GM12891 (cell line): ENCODE results near the gene ERN1.

Experiments used
- POLR2A ChIP-seq: IDR thresholded peaks from 2 replicates; pipeline ENCODE4 v1.6.1; 2011; ENCODE audit warnings: low read depth, low read length, control low read depth
- TAF1 ChIP-seq: IDR thresholded peaks from 2 replicates; pipeline ENCODE4 v1.6.1; 2011; ENCODE audit warnings: low read depth, low read length, control low read depth

DNA sequence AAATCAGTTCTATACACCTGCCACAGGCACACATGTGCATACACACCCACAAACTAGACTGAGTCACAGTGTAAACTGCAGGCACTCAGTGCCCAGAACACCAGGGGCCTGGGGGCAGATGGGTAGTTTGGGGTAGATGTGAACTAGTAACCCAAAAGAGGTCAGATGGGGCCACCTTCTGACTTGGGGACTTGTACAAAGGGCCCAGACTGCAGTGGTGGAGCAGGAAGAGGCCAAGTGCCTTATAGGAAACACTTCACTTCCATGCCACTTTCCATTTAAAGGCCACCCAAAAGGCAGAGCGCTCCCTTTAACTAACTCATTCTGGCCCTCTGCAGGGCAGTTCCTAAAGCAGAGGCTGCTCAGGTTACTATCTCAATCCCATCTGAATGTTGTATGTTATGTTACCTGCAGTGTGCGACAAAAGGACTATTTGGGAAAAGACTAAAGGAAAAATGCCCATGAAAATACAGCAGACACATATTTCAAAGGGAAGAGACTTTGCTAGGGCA, 27.8 kb upstream of the ERN1 start:
- TF ChIP-seq TAF1 (no peak), POLR2A (no peak)
